Measurements from ENCODE around the gene SEMA3B.

- TF ChIP-seq CTCF (conservative IDR thresholded peaks at IDR 0.05; ENCODE audit: low read length), result no peak
- no peak for TF ChIP-seq EZH2phosphoT487 (IDR thresholded peaks at IDR 0.05; ENCODE audit: borderline replicate concordance)
Observed at GRCh38 chr3:50273689-50274065, 4.7 kb downstream of the SEMA3B start.
